SK-N-SH (cell line): ENCODE data around the gene MRFAP1. TPM values are rescaled to one million over a fixed set of nuclear protein-coding genes. Genes with fewer than 3 reads are reported as not detected.

ENCODE experiments used
- CTCF ChIA-PET: fragments of 300-600, 350-600 bp; formaldehyde crosslinking; extraction: SDS; loops from one replicate; lab custom pipeline; 2021; lab: Yijun Ruan, JAX
- POLR2A ChIA-PET: fragments of 350-600 bp; sonication (Branson Sonifier 250); formaldehyde crosslinking; extraction: SDS; loops from one replicate; lab custom pipeline; 2020; ENCODE audit warnings: antibody characterized with exemption, inconsistent platforms; lab: Yijun Ruan, JAX
- DNase-seq: peaks from one replicate; pipeline ENCODE4 v3.0.0; 2012
- H2AFZ ChIP-seq: fragments of 200-600 bp; sonication (generic); 2 replicates; pipeline ENCODE4 v1.8.1; 2016; ENCODE audit warnings: antibody characterized with exemption, mild to moderate bottlenecking, low read depth
- H3F3A ChIP-seq: fragments of 200-600 bp; sonication (generic); replicated peaks from 2 replicates; pipeline ENCODE3; 2016; ENCODE audit warnings: antibody characterized with exemption, mild to moderate bottlenecking; ENCODE audit not compliant: insufficient read depth
- H3K27ac ChIP-seq, 2 experiments: fragments of 200-500 bp in 1 of 2; fragments of 200-600 bp in 1 of 2; sonication (Bioruptor generic) in 1 of 2; sonication (generic), shearing (Covaris generic) in 1 of 2; 2 replicates each; pipeline versions ENCODE4 v1.5.1 to v1.6.1; 2014 to 2016; ENCODE audit warnings: low read depth in 2 of 2, inconsistent platforms in 1 of 2, low read length in 1 of 2, mild to moderate bottlenecking in 1 of 2, mixed read lengths in 1 of 2
- H3K27me3 ChIP-seq: fragments of 200-600 bp; sonication (generic), shearing (Covaris generic); 2 replicates; pipeline ENCODE4 v1.6.1; 2016; ENCODE audit warnings: mixed run types; ENCODE audit not compliant: insufficient read depth
- H3K36me3 ChIP-seq, 2 experiments: fragments of 200-500 bp in 1 of 2; fragments of 200-600 bp in 1 of 2; sonication (Bioruptor generic) in 1 of 2; sonication (generic) in 1 of 2; replicated peaks in 1 of 2; 2 replicates each; pipeline versions ENCODE3 to v1.5.1; 2014 to 2016; ENCODE audit warnings: low read length in 1 of 2, mild to moderate bottlenecking in 1 of 2; ENCODE audit not compliant: insufficient read depth in 2 of 2, control insufficient read depth in 1 of 2
- H3K4me1 ChIP-seq, 2 experiments: fragments of 200-500 bp in 1 of 2; fragments of 200-600 bp in 1 of 2; sonication (Bioruptor generic) in 1 of 2; sonication (generic), shearing (Covaris generic) in 1 of 2; 2 replicates each; pipeline versions ENCODE4 v1.5.1 to v1.6.1; 2014 to 2016; ENCODE audit warnings: low read depth in 1 of 2, low read length in 1 of 2, mixed run types in 1 of 2; ENCODE audit not compliant: insufficient read depth in 2 of 2, control insufficient read depth in 1 of 2
- H3K4me2 ChIP-seq: fragments of 200-600 bp; sonication (generic), shearing (Covaris generic); 2 replicates; pipeline ENCODE4 v1.6.1; 2017; ENCODE audit warnings: mixed run types
- H3K4me3 ChIP-seq, 2 experiments: fragments of 200-500 bp in 1 of 2; fragments of 200-600 bp in 1 of 2; sonication (Bioruptor generic) in 1 of 2; sonication (generic), shearing (Covaris generic) in 1 of 2; 2 replicates each; pipeline versions ENCODE4 v1.5.1 to v1.8.1; 2014 to 2016; ENCODE audit warnings: low read depth in 2 of 2, inconsistent platforms in 1 of 2, low read length in 1 of 2, mild to moderate bottlenecking in 1 of 2, mixed read lengths in 1 of 2, moderate library complexity in 1 of 2
- H3K79me2 ChIP-seq: fragments of 200-600 bp; sonication (generic); 2 replicates; pipeline ENCODE4 v1.8.1; 2017; ENCODE audit warnings: mild to moderate bottlenecking; ENCODE audit not compliant: insufficient read depth
- H3K9ac ChIP-seq: fragments of 200-600 bp; sonication (generic); 2 replicates; pipeline ENCODE4 v1.6.1; 2017; ENCODE audit warnings: mixed run types
- H3K9me2 ChIP-seq: fragments of 200-600 bp; sonication (generic); 2 replicates; pipeline ENCODE4 v1.6.1; 2017; ENCODE audit warnings: mixed run types
- H3K9me3 ChIP-seq: fragments of 200-600 bp; sonication (generic); 2 replicates; pipeline ENCODE4 v1.6.1; 2017; ENCODE audit warnings: mixed run types, mild to moderate bottlenecking, moderate library complexity
- H4K20me1 ChIP-seq: fragments of 200-600 bp; sonication (generic); 2 replicates; pipeline ENCODE4 v1.6.1; 2017; ENCODE audit warnings: mild to moderate bottlenecking, mixed run types; ENCODE audit not compliant: insufficient read depth
- CTCF ChIP-seq: fragments of 200-600 bp; sonication (generic); IDR thresholded peaks from 2 replicates; pipeline ENCODE4 v1.6.1; 2017; ENCODE audit warnings: antibody characterized with exemption, mild to moderate bottlenecking, moderate library complexity
- EZH2phosphoT487 ChIP-seq: fragments of 200-600 bp; sonication (generic); IDR thresholded peaks from 2 replicates; pipeline ENCODE4 v1.6.1; 2017; ENCODE audit warnings: low read depth, mixed run types, mild to moderate bottlenecking, antibody characterized with exemption, moderate library complexity, borderline replicate concordance
- MAX ChIP-seq: IDR thresholded peaks from 2 replicates; pipeline ENCODE4 v1.4.0; 2012; ENCODE audit warnings: low read depth
- MEF2A ChIP-seq: IDR thresholded peaks from 2 replicates; pipeline ENCODE4 v1.4.0; 2012; ENCODE audit warnings: low read depth, borderline replicate concordance
- MXI1 ChIP-seq: IDR thresholded peaks from 2 replicates; pipeline ENCODE4 v1.6.1; 2012; ENCODE audit warnings: mild to moderate bottlenecking, low read depth, low read length, improper control_type of control experiment
- NRF1 ChIP-seq: IDR thresholded peaks from 2 replicates; pipeline ENCODE4 v1.6.1; 2012; ENCODE audit warnings: low read depth, mild to moderate bottlenecking, low read length
- PBX3 ChIP-seq: IDR thresholded peaks from 2 replicates; pipeline ENCODE4; 2012
- POLR2AphosphoS5 ChIP-seq: IDR thresholded peaks from 2 replicates; pipeline ENCODE4 v1.6.1; 2012; ENCODE audit warnings: low read depth, low read length
- RCOR1 ChIP-seq: fragments of 150-350 bp; IDR thresholded peaks from 2 replicates; pipeline ENCODE4 v1.6.1; 2017; ENCODE audit warnings: antibody characterized with exemption, low read length
- RFX5 ChIP-seq: IDR thresholded peaks from 2 replicates; pipeline ENCODE4 v1.6.1; 2012; ENCODE audit warnings: mild to moderate bottlenecking, improper control_type of control experiment, low read length
- SIN3A ChIP-seq: IDR thresholded peaks from 2 replicates; pipeline ENCODE4 v1.6.1; 2012; ENCODE audit warnings: low read depth, mild to moderate bottlenecking, low read length, moderate library complexity, borderline replicate concordance
- TAF1 ChIP-seq: IDR thresholded peaks from 2 replicates; pipeline ENCODE4 v1.6.1; 2012; ENCODE audit warnings: low read depth, mild to moderate bottlenecking, low read length, moderate library complexity, borderline replicate concordance
- TEAD4 ChIP-seq: IDR thresholded peaks from 2 replicates; pipeline ENCODE4 v1.4.0; 2012; ENCODE audit warnings: mild to moderate bottlenecking, borderline replicate concordance; ENCODE audit not compliant: insufficient read depth
- USF1 ChIP-seq: IDR thresholded peaks from 2 replicates; pipeline ENCODE4 v1.4.0; 2012; ENCODE audit warnings: low read depth, borderline replicate concordance
- ZBTB33 ChIP-seq: IDR thresholded peaks from 2 replicates; pipeline ENCODE4 v1.4.0; 2012; ENCODE audit warnings: low read depth, borderline replicate concordance
- WGBS: methylation state at CpG from one replicate; pipeline ENCODE4 v1.1.6; 2017; ENCODE audit warnings: low lambda C conversion rate; 5-methylcytosine and 5-hydroxymethylcytosine counted together
- polyA plus RNA-seq, 3 experiments: library from polyadenylated mRNA; depleted of rRNA; stranded (reverse); fragments of >200 nt; gene quantifications; 2 replicates each; pipeline ENCODE4 v1.2.3, GENCODE V29; 2012

The MRFAP1 gene
- polyA plus RNA-seq, 1 of the 3 experiments (the other 2 are of a cell fraction): 416 TPM

- no peak for TF ChIP-seq POLR2AphosphoS5
- TF ChIP-seq EZH2phosphoT487: no peak
- TF ChIP-seq MAX: no peak
- TF ChIP-seq PBX3: no peak
- no peak for TF ChIP-seq MXI1
- TF ChIP-seq ZBTB33: no peak
- TF ChIP-seq TEAD4: no peak
- no peak for TF ChIP-seq MEF2A
- TF ChIP-seq NRF1: no peak
- no peak for TF ChIP-seq RFX5
- TF ChIP-seq RCOR1: no peak
- no peak for TF ChIP-seq CTCF
- TF ChIP-seq SIN3A: no peak
- TF ChIP-seq USF1: no peak
- no peak for TF ChIP-seq TAF1
- ChIA-PET POLR2A (no interaction called here), CTCF (no interaction called here)
- 92% methylated on average over 7 of the region's 22 CpGs for WGBS
- no peak for DNase-seq
- Histone ChIP-seq H3K4me2 (no peak overlapping the region), H4K20me1 (no peaks in the 10 kb centered on the region), H3K36me3 (peaks cover 0 to 4% of the 10 kb centered on the region in 2 experiments), H3K9me2 (no peaks in the 10 kb centered on the region), H3F3A (no peaks in the 10 kb centered on the region), H3K4me3 (no peak overlapping the region), H3K4me1 (no peaks in the 10 kb centered on the region), H3K79me2 (no peaks in the 10 kb centered on the region), H3K9me3 (no peaks in the 10 kb centered on the region), H3K27me3 (no peaks in the 10 kb centered on the region), H2AFZ (no peak overlapping the region), H3K27ac (no peak overlapping the region), H3K9ac (no peak overlapping the region)
Observed at GRCh38 chr4:6594341-6594740, 46.1 kb upstream of the MRFAP1 start.
